NCI-H345 treated with DMSO at 0.1 percent for 48 hours (cell line): ENCODE results near the gene POLR2C.

Experiments
- DNase-seq: peaks from one replicate; lab custom pipeline; 2025; ENCODE audit not compliant: unreplicated experiment; lab: John Stamatoyannopoulos, UW

Gene POLR2C

GRCh38 chr16:57447186-57447962 is 15.1 kb upstream of the POLR2C start, which contains the start of the genes CIAPIN1 and COQ9:
CIAPIN1 (minus strand) TSS chr16:57447385; CDS start chr16:57440928, 6,457 bp downstream.
COQ9 (plus strand) TSS chr16:57447479; CDS start chr16:57447506, 27 bp downstream.
- DNase-seq, result peak; percentile 64

- no peak for DNase-seq
Measured at GRCh38 chr16:57452021-57452420, 10.5 kb upstream of the POLR2C start.

- no peak for DNase-seq
Measured at GRCh38 chr16:57462978-57463362, 491 bp downstream of the POLR2C start.

- DNase-seq, result no peak
Measured at GRCh38 chr16:57464523-57464922, 2.0 kb downstream of the POLR2C start.

GRCh38 chr16:57468346-57468745 is 5.9 kb downstream of the POLR2C start:
- DNase-seq, result no peak

GRCh38 chr16:57469046-57469445 is 6.6 kb downstream of the POLR2C start:
- no peak for DNase-seq

- no peak for DNase-seq
Measured at GRCh38 chr16:57469917-57470470, 7.5 kb downstream of the POLR2C start.

GRCh38 chr16:57470711-57471110 is 8.2 kb downstream of the POLR2C start:
- no peak for DNase-seq

GRCh38 chr16:57471209-57471608 is 8.7 kb downstream of the POLR2C start:
- DNase-seq, result no peak

GRCh38 chr16:57471852-57472664 is 9.6 kb downstream of the POLR2C start:
- no peak for DNase-seq

- DNase-seq, result no peak
Measured at GRCh38 chr16:57472665-57473060, 10.2 kb downstream of the POLR2C start.

GRCh38 chr16:57473176-57473840 is 10.8 kb downstream of the POLR2C start:
- no peak for DNase-seq

- DNase-seq, result no peak
Measured at GRCh38 chr16:57473906-57474305, 11.4 kb downstream of the POLR2C start.

- no peak for DNase-seq
Measured at GRCh38 chr16:57474671-57475661, 12.5 kb downstream of the POLR2C start.

GRCh38 chr16:57475711-57476339 is 13.3 kb downstream of the POLR2C start:
- DNase-seq, result no peak

- no peak for DNase-seq
Measured at GRCh38 chr16:57476546-57477410, 14.3 kb downstream of the POLR2C start.

- DNase-seq, result peak; percentile 32
Measured at GRCh38 chr16:57477531-57478202, 15.2 kb downstream of the POLR2C start.
